NT2/D1 (cell line): ENCODE data around the gene PLXDC2.

ENCODE experiments used
- YY1 ChIP-seq: IDR thresholded peaks from 2 replicates; pipeline ENCODE4 v1.6.1; 2011; ENCODE audit not compliant: insufficient read length, insufficient read depth
- ZNF274 ChIP-seq: IDR thresholded peaks from 2 replicates; pipeline ENCODE4 v1.6.1; 2011; ENCODE audit warnings: mild to moderate bottlenecking, low read depth, low read length

- TF ChIP-seq YY1 (no peak), ZNF274 (no peak)
Observed at GRCh38 chr10:19788902-19789301, 27.3 kb upstream of the PLXDC2 start.
